Globus pallidus (tissue), 1 donor: Measurements from ENCODE around the gene POLR3H.

ENCODE experiments used
- DNase-seq: peaks from one replicate; pipeline ENCODE4 v3.0.0-alpha.2; 2015; ENCODE audit warnings: low spot score

POLR3H gene

GRCh38 chr22:41485033-41485432 is 59.2 kb downstream of the POLR3H start:
- no peak for DNase-seq

GRCh38 chr22:41482319-41482935 is 61.8 kb downstream of the POLR3H start:
- no peak for DNase-seq

- DNase-seq, result no peak
Measured at GRCh38 chr22:41481925-41482318, 62.3 kb downstream of the POLR3H start.

GRCh38 chr22:41481131-41481830 is 63.0 kb downstream of the POLR3H start:
- DNase-seq, result peak; percentile 44

GRCh38 chr22:41480397-41480735 is 63.9 kb downstream of the POLR3H start:
- DNase-seq, result no peak

GRCh38 chr22:41479671-41480396 is 64.4 kb downstream of the POLR3H start:
- DNase-seq, result peak; percentile 82

- DNase-seq, result no peak
Measured at GRCh38 chr22:41478891-41479521, 65.3 kb downstream of the POLR3H start.

GRCh38 chr22:41478473-41478872 is 65.8 kb downstream of the POLR3H start:
- DNase-seq, result no peak
